ENCODE results near the gene CAMLG.

GRCh38 chr5:134791580-134791979 is 53.2 kb downstream of the CAMLG start:
- TF ChIP-seq EGR1 (IDR thresholded peaks at IDR 0.05; ENCODE audit: low read depth): no peak
- no peak for TF ChIP-seq POLR2A (IDR thresholded peaks at IDR 0.05; ENCODE audit: borderline replicate concordance, extremely low read depth, insufficient read depth, insufficient read length)
- no peak for TF ChIP-seq CTCF (IDR thresholded peaks at IDR 0.05 in 2 of 3, conservative IDR thresholded peaks at IDR 0.05 in 1 of 3; ENCODE audit: borderline replicate concordance in 1 of 3, insufficient read depth in 1 of 3, low read depth in 2 of 3, low read length in 2 of 3)

All from HCT116 (cell line).